Tibial nerve (tissue), 4 donors: ENCODE data around the gene AAMDC. TPM values are rescaled to one million over a fixed set of nuclear protein-coding genes. Genes with fewer than 3 reads are reported as not detected.
A peak's percentile ranks its signal among the peaks of the same experiment; 100 is the strongest.
"Not testable (repeated sequence)": the region's sequence is repeated elsewhere in the genome, so short reads cannot be mapped to it uniquely, and the experiment has no call there.

Experiments used
- DNase-seq, 2 donors: peaks; one replicate each; pipeline ENCODE4 v3.0.0-alpha.2; 2019; ENCODE audit warnings: low spot score in 2 of 2
- H3K27ac ChIP-seq, 4 donors: fragments of 200-600 bp; sonication (generic) in 3 of 4; one replicate each; pipeline ENCODE4 v1.5.1; 2017 to 2019; ENCODE audit warnings: mild to moderate bottlenecking in 1 of 4
- H3K27me3 ChIP-seq, 2 donors: fragments of 200-600 bp; sonication (generic) in 1 of 2; one replicate each; pipeline versions ENCODE4 v1.5.1 to v1.6.0; 2017 to 2019
- H3K36me3 ChIP-seq, 3 donors: fragments of 200-600 bp; sonication (generic); one replicate each; pipeline ENCODE4 v1.5.1; 2018 to 2019
- H3K4me1 ChIP-seq, 4 donors: fragments of 200-600 bp; sonication (generic) in 3 of 4; one replicate each; pipeline ENCODE4 v1.5.1; 2017 to 2019
- H3K4me3 ChIP-seq, 4 donors: fragments of 200-600 bp; sonication (generic) in 3 of 4; one replicate each; pipeline ENCODE4 v1.5.1; 2017 to 2019; ENCODE audit warnings: mild to moderate bottlenecking in 1 of 4, moderate library complexity in 1 of 4
- H3K9me3 ChIP-seq, 4 donors: fragments of 200-600 bp; sonication (generic) in 3 of 4; one replicate each; pipeline ENCODE4 v1.5.1; 2017 to 2019
- EP300 ChIP-seq, 2 donors: sonication (generic); formaldehyde crosslinking; IDR thresholded peaks; one replicate each; pipeline ENCODE4 v1.6.1; 2017; ENCODE audit warnings: antibody characterized with exemption in 2 of 2, mild to moderate bottlenecking in 1 of 2
- POLR2A ChIP-seq, 2 donors: fragments of 450-650 bp; IDR thresholded peaks; one replicate each; pipeline ENCODE4 v1.6.1; 2017; ENCODE audit warnings: antibody characterized with exemption in 2 of 2, mild to moderate bottlenecking in 2 of 2, moderate library complexity in 2 of 2
- WGBS, 2 donors: methylation state at CpG; one replicate each; pipeline ENCODE4 v1.1.5; 2018; 5-methylcytosine and 5-hydroxymethylcytosine counted together
- total RNA-seq, 4 donors: library from RNA; depleted of rRNA; stranded (reverse); fragments of >200 nt; gene quantifications; one replicate each; pipeline ENCODE4 v1.1.0, GENCODE V29; 2016
- TF ChIP-seq, protein P1 (sequence below), 5 experiments: fragments of 200-600 bp in 3 of 5; fragments of 450-650 bp in 2 of 5; sonication (generic) in 3 of 5; IDR thresholded peaks; one replicate each; pipeline ENCODE4 v1.5.1; 2016 to 2019; ENCODE audit warnings: antibody characterized with exemption in 5 of 5, mild to moderate bottlenecking in 3 of 5, moderate library complexity in 2 of 5

AAMDC gene
- total RNA-seq, 4 donors from 2014 or later, result 17.1 to 48.6 (median 27.6) TPM

GRCh38 chr11:77871855-77872254 is 50.9 kb downstream of the AAMDC start:
- H3K27me3 ChIP-seq, result no peaks in the 10 kb centered on the region
- H3K4me1 ChIP-seq, result no peaks in the 10 kb centered on the region
- H3K36me3 ChIP-seq, result peaks cover 0 to 90% (median 6%) of the 10 kb centered on the region in 3 donors
- TF ChIP-seq, protein P1, sequence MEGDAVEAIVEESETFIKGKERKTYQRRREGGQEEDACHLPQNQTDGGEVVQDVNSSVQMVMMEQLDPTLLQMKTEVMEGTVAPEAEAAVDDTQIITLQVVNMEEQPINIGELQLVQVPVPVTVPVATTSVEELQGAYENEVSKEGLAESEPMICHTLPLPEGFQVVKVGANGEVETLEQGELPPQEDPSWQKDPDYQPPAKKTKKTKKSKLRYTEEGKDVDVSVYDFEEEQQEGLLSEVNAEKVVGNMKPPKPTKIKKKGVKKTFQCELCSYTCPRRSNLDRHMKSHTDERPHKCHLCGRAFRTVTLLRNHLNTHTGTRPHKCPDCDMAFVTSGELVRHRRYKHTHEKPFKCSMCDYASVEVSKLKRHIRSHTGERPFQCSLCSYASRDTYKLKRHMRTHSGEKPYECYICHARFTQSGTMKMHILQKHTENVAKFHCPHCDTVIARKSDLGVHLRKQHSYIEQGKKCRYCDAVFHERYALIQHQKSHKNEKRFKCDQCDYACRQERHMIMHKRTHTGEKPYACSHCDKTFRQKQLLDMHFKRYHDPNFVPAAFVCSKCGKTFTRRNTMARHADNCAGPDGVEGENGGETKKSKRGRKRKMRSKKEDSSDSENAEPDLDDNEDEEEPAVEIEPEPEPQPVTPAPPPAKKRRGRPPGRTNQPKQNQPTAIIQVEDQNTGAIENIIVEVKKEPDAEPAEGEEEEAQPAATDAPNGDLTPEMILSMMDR (IDR thresholded peaks at IDR 0.05), result no peak
- no peak for TF ChIP-seq POLR2A (IDR thresholded peaks at IDR 0.05)
- TF ChIP-seq EP300 (IDR thresholded peaks at IDR 0.05), result no peak
- DNase-seq, result no peak
- 77 to 89% methylated on average over 3 of the region's 3 CpGs for WGBS, 2 donors
- no peak overlapping the region for H3K27ac ChIP-seq
- no peaks in the 10 kb centered on the region for H3K9me3 ChIP-seq
- no peak overlapping the region for H3K4me3 ChIP-seq

DNA sequence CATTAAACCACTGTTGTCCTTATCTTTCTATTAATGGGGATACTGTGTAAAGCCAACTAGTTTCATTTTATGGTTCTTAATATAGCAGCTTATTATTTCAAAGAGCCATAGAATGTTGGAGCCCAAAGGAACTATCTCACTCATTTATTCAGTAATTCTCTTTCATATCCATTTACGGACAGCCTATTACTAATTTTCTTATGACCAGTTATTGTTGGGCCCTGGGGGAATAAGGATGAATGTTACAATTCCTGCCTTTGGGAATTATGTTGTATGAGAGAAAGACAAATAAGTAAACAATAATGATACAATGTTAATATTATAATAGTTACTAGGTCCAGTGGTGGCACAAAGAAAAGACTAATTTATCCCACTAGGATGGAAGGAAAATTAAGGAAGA is 52.4 kb downstream of the AAMDC start:
- 60 to 63% methylated on average over 1 of the region's 1 CpG for WGBS, 2 donors

GRCh38 chr11:77874206-77874605 is 53.3 kb downstream of the AAMDC start:
- H3K4me1 ChIP-seq, result peaks cover 0 to 7% (median 0%) of the 10 kb centered on the region in 4 donors
- no peak for TF ChIP-seq POLR2A (IDR thresholded peaks at IDR 0.05)
- no peaks in the 10 kb centered on the region for H3K9me3 ChIP-seq
- no peaks in the 10 kb centered on the region for H3K27me3 ChIP-seq
- no peak for DNase-seq
- peaks cover 0 to 94% (median 6%) of the 10 kb centered on the region in 3 donors for H3K36me3 ChIP-seq
- WGBS, 2 donors, result 86 to 99% methylated on average over 3 of the region's 3 CpGs
- H3K4me3 ChIP-seq, result no peak overlapping the region
- no peak overlapping the region for H3K27ac ChIP-seq

More for the DNA sequence above, 52.4 kb downstream of the AAMDC start:
- no peak for TF ChIP-seq POLR2A (IDR thresholded peaks at IDR 0.05)
- TF ChIP-seq, protein P1 (IDR thresholded peaks at IDR 0.05), result no peak
- TF ChIP-seq EP300 (IDR thresholded peaks at IDR 0.05), result no peak
- no peaks in the 10 kb centered on the region for H3K9me3 ChIP-seq
- DNase-seq, result no peak
- H3K27ac ChIP-seq, result no peak overlapping the region
- H3K36me3 ChIP-seq, result peaks cover 0 to 94% (median 6%) of the 10 kb centered on the region in 3 donors
- peaks cover 0 to under 1% (median 0%) of the 10 kb centered on the region in 4 donors for H3K4me1 ChIP-seq
- no peaks in the 10 kb centered on the region for H3K27me3 ChIP-seq
- H3K4me3 ChIP-seq, result no peak overlapping the region

GRCh38 chr11:77876045-77876444 is 55.1 kb downstream of the AAMDC start:
- TF ChIP-seq, protein P1 (IDR thresholded peaks at IDR 0.05), result no peak
- TF ChIP-seq EP300 (IDR thresholded peaks at IDR 0.05) (no peak), POLR2A (IDR thresholded peaks at IDR 0.05) (no peak)
- H3K27ac ChIP-seq, result no peak overlapping the region
- no peak for DNase-seq
- no peaks in the 10 kb centered on the region for H3K27me3 ChIP-seq
- H3K4me1 ChIP-seq, result peaks cover 0 to 11% (median 0%) of the 10 kb centered on the region in 4 donors
- H3K36me3 ChIP-seq, result peaks cover 0 to 98% (median 0%) of the 10 kb centered on the region in 3 donors
- no peak overlapping the region for H3K4me3 ChIP-seq
- WGBS, 2 donors, result 74 to 79% methylated on average over 3 of the region's 3 CpGs
- H3K9me3 ChIP-seq, result no peaks in the 10 kb centered on the region

- DNase-seq, H3K27me3 ChIP-seq, H3K27ac ChIP-seq, H3K9me3 ChIP-seq, H3K4me3 ChIP-seq: not testable (repeated sequence)
- 75 to 77% methylated on average over 4 of the region's 4 CpGs for WGBS, 2 donors
- Histone ChIP-seq H3K36me3 (peaks cover 0 to 96% (median 0%) of the 10 kb centered on the region in 3 donors), H3K4me1 (peaks cover 0 to 13% (median 0%) of the 10 kb centered on the region in 4 donors)
Measured at GRCh38 chr11:77878247-77878646, 57.3 kb downstream of the AAMDC start.

DNA sequence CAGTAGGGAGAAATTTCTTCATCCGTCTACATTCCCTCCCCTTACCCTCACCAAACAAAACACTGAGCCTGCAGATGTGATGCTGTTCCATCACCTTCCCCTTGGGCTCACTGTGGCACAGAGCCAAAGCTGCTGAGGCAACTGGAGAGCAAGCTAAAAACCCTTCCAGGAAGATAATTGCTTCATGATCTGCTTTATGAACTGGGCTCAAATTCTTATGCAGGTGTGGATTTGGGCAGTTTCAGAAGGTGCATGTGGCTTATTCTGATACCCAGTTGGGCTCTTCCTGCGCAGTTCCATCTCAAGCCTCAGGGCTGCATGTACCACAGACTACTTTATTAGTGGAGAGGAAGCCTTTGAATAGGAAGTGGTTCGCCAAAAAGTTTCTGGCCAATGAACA is 58.3 kb downstream of the AAMDC start:
- Histone ChIP-seq H3K4me1 (peaks cover 0 to 13% (median 0%) of the 10 kb centered on the region in 4 donors), H3K9me3 (no peaks in the 10 kb centered on the region), H3K27ac (no peak overlapping the region), H3K27me3 (no peaks in the 10 kb centered on the region), H3K36me3 (peaks cover 0 to 97% (median 0%) of the 10 kb centered on the region in 3 donors), H3K4me3 (no peak overlapping the region)
- TF ChIP-seq POLR2A (IDR thresholded peaks at IDR 0.05) (no peak), EP300 (IDR thresholded peaks at IDR 0.05) (no peak)
- TF ChIP-seq, protein P1 (IDR thresholded peaks at IDR 0.05), result peak in 1 of 5 experiments; percentile 20
- peak; percentile 69 to 79 for DNase-seq
- 72 to 76% methylated on average over 3 of the region's 3 CpGs for WGBS, 2 donors
